ENCODE results near the gene OSCP1. TPM values are rescaled to one million over a fixed set of nuclear protein-coding genes. Genes with fewer than 3 reads are reported as not detected.

The OSCP1 gene
- total RNA-seq, 1 donor from 2014 or later, result 6.3 TPM

DNA sequence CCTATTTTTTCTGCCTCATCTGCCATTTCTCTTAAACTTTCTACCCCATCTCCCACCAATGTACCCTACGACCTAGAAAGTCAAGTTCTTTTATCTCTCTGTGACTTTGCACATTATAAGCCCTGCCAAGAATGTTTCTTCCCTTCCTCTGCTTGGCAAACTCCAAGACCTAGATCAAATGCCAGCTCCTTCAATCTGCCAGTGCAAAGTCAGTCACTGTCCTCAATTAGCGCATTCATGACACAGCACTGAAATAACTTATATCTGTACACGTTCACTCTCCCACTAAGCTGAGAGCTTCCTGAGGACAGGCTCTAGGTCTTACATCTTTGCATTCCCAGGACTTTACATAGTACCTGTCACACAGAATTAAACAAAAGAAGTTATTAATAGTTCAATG, 31.1 kb downstream of the OSCP1 start:
- no peaks in the 10 kb centered on the region for H3K36me3 Mint-ChIP-seq (ENCODE audit: unreplicated experiment)

DNA sequence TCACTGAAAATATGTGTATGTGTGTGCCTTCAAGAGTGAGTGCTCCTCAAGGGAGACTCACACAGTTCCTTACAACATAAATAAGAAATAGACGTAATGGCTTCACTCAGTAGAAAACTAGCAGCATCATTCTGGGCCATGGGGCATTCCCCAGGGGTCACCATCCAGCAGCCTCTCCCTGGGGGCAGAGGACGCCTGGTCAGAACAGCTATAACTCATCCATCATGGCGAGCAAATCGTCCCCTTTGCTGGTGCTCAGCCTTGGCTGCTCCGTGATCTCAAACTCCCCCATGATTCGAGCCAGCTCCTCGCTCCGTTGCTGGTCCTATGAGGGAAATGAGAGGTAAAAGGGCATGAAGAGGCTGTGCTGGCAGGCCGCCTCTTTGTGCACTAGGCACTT, 32.3 kb downstream of the OSCP1 start:
- no peaks in the 10 kb centered on the region for H3K36me3 Mint-ChIP-seq (ENCODE audit: unreplicated experiment)
- no peaks in the 10 kb centered on the region for H3K9me3 Mint-ChIP-seq (ENCODE audit: unreplicated experiment)
- peaks cover 3% of the 10 kb centered on the region for H3K4me1 Mint-ChIP-seq (ENCODE audit: low read depth, unreplicated experiment)
- TF ChIP-seq, protein P1, sequence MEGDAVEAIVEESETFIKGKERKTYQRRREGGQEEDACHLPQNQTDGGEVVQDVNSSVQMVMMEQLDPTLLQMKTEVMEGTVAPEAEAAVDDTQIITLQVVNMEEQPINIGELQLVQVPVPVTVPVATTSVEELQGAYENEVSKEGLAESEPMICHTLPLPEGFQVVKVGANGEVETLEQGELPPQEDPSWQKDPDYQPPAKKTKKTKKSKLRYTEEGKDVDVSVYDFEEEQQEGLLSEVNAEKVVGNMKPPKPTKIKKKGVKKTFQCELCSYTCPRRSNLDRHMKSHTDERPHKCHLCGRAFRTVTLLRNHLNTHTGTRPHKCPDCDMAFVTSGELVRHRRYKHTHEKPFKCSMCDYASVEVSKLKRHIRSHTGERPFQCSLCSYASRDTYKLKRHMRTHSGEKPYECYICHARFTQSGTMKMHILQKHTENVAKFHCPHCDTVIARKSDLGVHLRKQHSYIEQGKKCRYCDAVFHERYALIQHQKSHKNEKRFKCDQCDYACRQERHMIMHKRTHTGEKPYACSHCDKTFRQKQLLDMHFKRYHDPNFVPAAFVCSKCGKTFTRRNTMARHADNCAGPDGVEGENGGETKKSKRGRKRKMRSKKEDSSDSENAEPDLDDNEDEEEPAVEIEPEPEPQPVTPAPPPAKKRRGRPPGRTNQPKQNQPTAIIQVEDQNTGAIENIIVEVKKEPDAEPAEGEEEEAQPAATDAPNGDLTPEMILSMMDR (IDR thresholded peaks at IDR 0.05; ENCODE audit: partially characterized antibody, unreplicated experiment), result no peak
- no peak for DNase-seq
- H3K27me3 Mint-ChIP-seq (ENCODE audit: unreplicated experiment), result no peaks in the 10 kb centered on the region
- no peak overlapping the region for H3K27ac Mint-ChIP-seq (ENCODE audit: unreplicated experiment)
- no peak overlapping the region for H3K4me3 Mint-ChIP-seq (ENCODE audit: unreplicated experiment)

More for the DNA sequence above, 31.1 kb downstream of the OSCP1 start:
- Mint-ChIP-seq H3K4me3 (ENCODE audit: unreplicated experiment) (no peak overlapping the region), H3K27me3 (ENCODE audit: unreplicated experiment) (no peaks in the 10 kb centered on the region), H3K27ac (ENCODE audit: unreplicated experiment) (no peak overlapping the region), H3K9me3 (ENCODE audit: unreplicated experiment) (no peaks in the 10 kb centered on the region), H3K4me1 (ENCODE audit: low read depth, unreplicated experiment) (peaks cover 3% of the 10 kb centered on the region)
- TF ChIP-seq, protein P1 (IDR thresholded peaks at IDR 0.05; ENCODE audit: partially characterized antibody, unreplicated experiment), result no peak
- no peak for DNase-seq

DNA sequence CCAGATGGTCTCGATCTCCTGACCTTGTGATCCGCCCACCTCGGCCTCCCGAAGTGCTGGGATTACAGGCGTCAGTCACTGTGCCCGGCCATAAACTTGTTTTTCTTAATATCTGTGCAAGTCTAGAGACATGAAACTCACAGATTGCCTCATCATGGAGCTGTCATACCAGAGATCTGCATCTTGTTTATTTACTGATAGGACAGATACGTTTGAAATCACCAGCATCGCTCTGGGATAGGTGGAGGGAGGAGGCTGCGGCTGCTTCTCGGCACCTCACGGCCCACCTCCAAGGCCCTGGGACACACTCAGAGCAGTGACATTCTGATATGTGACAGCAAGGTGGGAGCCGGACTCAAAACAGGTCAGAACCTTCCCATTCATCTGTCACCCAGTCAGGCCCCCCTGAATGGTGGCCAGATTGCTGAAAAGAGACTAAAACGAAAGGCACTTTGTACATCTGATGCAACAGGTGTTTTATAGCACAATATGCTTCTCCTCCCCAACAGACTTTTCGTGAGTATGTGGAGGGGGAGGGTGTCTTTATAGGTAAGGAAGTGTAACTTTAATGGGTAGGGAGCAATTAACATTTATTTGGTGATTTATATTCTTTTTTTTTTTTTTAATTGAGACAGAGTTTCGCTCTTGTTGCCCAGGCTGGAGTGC, 34.5 kb downstream of the OSCP1 start:
- peaks cover 5% of the 10 kb centered on the region for H3K36me3 Mint-ChIP-seq (ENCODE audit: unreplicated experiment)
- H3K4me1 Mint-ChIP-seq (ENCODE audit: low read depth, unreplicated experiment), result peaks cover 1% of the 10 kb centered on the region
- H3K27me3 Mint-ChIP-seq (ENCODE audit: unreplicated experiment), result peaks cover 3% of the 10 kb centered on the region
- TF ChIP-seq, protein P1 (IDR thresholded peaks at IDR 0.05; ENCODE audit: partially characterized antibody, unreplicated experiment), result no peak
- no peak overlapping the region for H3K4me3 Mint-ChIP-seq (ENCODE audit: unreplicated experiment)
- H3K9me3 Mint-ChIP-seq (ENCODE audit: unreplicated experiment), result peaks cover 1% of the 10 kb centered on the region
- no peak overlapping the region for H3K27ac Mint-ChIP-seq (ENCODE audit: unreplicated experiment)
- DNase-seq, result no peak

DNA sequence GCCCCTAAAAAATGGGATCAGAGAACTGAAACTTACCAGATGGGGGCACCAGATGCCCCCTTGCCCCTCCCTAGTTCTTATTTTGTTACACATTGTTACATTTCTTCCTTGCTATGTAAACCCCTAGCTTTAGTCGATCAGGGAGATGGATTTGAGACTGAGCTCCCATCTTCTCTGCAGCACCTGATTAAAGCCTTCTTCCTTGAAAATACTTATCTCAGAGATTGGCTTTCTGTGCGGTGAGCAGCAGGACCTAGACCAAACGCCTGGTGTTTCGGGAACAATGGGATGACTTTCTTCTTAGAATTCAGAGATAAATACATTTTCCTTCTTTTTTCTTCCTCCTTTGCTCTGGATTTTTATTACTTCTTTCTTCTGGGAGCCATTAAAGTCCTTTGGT, 35.9 kb downstream of the OSCP1 start:
- no peak overlapping the region for H3K27ac Mint-ChIP-seq (ENCODE audit: unreplicated experiment)
- peaks cover 5% of the 10 kb centered on the region for H3K36me3 Mint-ChIP-seq (ENCODE audit: unreplicated experiment)
- no peak overlapping the region for H3K4me3 Mint-ChIP-seq (ENCODE audit: unreplicated experiment)
- no peaks in the 10 kb centered on the region for H3K4me1 Mint-ChIP-seq (ENCODE audit: low read depth, unreplicated experiment)
- no peak for DNase-seq
- TF ChIP-seq, protein P1 (IDR thresholded peaks at IDR 0.05; ENCODE audit: partially characterized antibody, unreplicated experiment), result no peak
- peaks cover 4% of the 10 kb centered on the region for H3K9me3 Mint-ChIP-seq (ENCODE audit: unreplicated experiment)
- H3K27me3 Mint-ChIP-seq (ENCODE audit: unreplicated experiment), result peaks cover 3% of the 10 kb centered on the region
